GM19328 (cell line): ENCODE results near the gene TNFRSF13B.
A peak's percentile ranks its signal among the peaks of the same experiment; 100 is the strongest.
"Not testable (repeated sequence)": the region's sequence is repeated elsewhere in the genome, so short reads cannot be mapped to it uniquely, and the experiment has no call there.

Experiments used
- ATAC-seq: cut with Tn5 transposase; IDR thresholded peaks from one replicate; pipeline ENCODE4 v1.9.1; 2021; ENCODE audit warnings: mild to moderate bottlenecking, moderate library complexity; ENCODE audit not compliant: unreplicated experiment

TNFRSF13B gene

DNA sequence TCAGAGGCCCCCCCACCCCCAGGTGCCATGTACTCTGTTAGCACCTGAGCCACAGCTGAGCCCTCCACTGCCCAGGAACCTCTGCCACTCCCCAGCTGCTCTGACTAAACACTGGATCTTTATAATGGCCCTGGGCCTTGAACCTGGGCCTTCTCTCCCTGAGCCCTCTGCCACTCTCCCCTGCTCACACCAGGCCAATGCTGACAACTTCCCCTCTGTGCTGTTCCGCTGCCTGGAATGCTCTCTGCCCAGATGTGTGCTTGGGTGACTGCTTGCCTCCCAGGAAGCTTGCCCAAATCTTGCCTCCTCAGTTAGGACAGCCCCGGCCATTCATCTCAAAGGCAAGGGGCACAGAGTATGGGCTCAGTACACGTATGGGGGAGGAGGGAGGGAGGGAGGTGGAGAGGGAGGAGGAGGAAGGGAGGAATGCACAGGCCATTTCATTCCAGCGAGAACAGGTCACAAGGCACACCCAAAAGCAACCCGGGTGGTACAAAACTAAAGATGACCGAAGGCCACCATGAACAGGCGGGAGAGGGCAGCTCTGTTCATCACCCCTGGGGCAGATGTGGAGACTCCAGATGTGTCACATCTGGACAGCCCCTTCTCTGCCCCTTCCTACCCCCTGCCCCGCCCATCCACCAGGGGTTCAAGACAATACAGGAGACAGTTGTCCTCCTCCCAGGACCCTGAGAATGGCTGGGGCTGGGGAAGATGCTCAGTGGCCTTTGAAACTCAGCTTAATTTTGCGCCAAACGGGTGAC lies 15.3 kb upstream of the TNFRSF13B start:
- no peak for ATAC-seq

DNA sequence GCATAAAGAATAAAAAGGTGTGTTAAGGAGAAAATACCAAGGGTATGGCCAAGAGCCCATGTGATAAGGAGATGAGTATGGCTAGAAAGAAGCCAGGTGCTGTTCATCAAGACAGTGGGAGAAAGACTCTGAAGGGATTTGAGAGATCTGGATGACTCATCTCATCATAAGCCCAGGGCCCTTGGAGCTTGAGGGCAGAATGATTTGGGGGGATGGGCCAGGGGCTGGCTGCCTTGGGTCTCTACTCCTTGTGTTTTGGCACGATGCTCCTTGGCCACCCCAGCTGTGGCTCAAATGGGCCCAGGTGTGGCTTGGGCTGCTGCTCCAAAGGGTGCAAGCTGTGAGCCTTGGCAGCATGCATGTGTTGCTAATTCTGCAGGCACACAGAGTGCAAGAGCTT lies 14.5 kb upstream of the TNFRSF13B start:
- ATAC-seq = no peak

DNA sequence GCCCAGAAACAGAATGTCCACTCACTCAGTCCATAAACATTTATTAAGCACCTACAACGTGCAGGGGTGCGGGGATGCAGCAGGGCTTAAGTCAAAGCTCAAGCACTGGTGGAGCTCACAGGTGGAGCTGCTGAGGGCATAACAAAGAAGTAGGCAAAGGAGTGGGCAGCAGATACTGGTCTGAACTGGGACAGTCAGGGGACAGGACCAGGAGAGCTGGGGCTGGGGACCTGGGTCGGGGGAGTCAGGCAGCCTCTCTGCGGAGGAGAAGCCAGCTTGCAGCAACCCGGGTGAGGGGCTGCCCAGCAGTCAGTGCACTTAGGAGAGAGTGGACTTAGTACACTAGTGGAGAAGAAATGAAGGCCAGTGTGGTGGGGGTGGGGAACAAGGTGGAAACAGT lies 10.0 kb upstream of the TNFRSF13B start:
- no peak for ATAC-seq

DNA sequence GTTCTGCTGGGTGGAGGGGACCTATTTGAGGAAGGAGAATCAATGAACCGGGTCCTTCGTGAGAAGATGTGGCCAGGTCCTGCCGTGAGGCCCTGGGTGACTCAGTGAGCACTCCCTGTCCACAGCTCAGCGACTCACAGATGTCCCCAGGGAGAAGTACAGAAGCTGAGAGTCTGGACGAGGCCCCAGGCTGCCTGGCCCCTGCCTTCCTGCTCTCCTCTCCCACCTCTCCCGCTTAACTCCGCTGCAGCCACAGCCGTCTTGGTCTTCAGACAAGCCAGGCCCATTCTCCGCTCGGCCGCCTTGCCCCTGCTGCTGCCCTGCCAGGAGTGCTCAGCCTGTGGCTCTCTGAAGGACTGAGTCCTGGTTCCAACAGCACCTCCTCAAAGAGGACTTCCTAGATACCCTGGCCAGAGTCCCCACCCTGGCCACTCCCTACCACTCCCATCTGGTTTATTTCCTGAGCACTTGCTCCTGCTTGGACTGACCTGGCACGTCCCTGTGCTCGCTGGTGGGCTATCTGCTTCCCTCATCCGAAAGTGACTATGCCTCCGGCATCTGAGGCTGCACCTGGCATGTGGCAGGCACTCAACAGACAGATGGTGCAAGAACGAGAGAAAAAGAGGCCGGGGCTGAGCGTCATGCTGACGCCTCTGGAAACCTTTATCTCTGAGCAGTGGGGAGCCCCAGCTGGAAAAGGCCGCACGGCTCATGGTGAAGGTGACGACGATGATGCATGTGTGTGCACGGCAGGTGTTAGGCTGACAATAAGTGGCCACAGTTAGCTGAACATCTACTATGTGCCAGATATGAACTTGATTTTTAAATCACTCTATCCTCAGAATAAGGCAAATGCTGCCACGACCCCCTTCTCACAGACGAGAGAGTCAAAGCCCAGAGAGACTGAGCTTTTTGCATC lies 9.2 kb upstream of the TNFRSF13B start:
- ATAC-seq = no peak

DNA sequence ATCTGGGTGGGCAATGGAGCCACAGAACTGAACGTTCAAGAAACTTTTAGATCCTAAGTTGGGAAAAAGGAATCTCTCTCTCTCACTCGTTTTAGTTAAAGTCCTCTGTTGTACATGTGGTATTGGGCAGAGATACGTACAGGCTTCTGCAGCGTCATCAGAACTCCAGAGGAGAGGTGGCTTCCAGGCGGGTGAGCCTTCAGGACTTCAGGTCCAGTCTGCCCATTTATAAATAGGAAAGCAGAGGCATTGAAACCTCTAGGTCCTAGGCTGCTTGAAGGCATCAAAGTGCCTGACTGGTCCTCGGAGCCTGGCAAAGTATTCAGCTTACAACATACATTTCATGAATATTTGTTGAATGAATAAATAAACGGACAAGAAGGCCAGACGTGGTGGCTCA lies 8.1 kb upstream of the TNFRSF13B start:
- no peak for ATAC-seq

DNA sequence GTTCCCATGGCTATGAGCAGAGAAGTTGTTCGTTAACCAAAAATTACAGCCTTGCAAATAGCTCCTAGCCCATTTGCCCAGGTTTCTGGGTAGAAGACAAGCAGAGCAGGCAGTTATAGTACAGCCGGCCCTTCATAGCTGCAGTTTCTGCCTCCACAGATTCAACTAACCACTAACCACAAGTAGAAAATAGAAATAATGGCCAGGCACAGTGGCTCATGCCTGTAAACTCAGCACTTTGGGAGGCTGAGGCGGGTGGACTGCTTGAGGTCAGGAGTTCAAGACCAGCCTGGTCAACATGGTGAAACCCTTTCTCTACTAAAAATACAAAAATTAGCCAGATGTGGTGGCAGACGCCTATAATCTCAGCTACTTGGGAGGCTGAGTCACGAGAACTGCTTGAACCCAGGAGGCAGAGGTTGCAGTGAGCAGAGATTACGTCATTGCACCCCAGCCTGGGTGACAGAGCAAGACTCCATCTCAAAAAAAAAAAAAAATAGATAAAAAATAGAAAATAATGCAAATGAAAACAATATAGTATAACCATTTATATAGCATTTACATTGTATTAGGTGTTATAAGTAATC lies 7.4 kb upstream of the TNFRSF13B start:
- ATAC-seq = peak; percentile 32

DNA sequence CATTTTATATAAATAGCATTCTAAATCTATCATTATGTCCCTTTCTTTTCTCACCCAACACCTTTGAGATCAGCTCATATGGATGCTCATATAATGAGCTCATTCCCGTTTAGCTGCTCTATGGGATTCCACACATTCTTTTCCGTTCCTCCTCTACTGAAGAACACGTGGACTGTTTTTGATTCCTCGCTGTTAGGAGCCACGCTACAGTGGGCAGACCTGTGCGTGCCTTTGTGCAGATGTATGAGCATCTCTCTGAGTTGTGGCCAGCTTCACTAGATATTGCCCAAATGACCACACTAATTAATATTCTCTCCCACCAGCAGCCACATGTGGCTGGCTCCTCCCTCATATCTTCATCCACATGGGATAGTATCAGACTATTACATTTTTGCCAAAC lies 6.0 kb upstream of the TNFRSF13B start:
- ATAC-seq = no peak

DNA sequence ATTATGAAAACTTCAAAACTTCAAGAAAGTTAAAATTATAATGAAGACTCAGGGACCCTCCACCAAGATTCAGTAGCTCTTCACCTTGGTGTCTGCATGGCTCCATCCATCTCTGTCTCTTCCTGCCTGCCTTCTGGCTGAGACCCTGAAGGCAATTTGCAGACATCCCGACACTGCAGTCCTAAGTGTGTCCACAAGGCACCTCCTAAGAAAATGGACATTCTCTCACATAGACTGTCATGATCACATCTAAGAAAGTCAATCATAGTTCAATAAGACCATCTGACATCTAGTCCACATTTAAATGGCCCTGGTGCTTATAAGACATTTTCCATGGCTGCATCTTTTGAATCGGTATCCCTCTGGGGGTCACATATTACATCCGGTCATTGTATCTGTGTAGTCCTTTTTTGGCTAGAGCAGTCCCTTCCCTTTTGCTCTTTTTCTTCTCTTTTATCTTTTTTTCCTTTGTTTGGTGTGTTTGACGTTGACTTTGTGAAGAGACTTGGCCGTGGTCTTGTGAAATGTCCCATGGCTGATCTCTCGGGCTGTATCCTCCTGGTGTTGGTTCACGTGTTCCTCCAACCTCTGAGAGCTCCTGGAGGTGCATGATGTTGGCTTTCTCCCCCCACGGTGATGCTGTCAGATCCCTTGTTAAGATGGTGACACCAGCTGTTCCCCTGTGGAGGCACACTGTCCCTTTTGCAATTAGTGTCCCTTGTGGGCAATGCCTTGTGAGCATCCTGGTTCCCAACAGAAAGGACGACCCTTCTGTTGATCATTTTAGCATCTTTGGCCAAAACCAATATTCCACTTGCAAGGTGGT lies 5.0 kb upstream of the TNFRSF13B start:
- ATAC-seq = no peak

DNA sequence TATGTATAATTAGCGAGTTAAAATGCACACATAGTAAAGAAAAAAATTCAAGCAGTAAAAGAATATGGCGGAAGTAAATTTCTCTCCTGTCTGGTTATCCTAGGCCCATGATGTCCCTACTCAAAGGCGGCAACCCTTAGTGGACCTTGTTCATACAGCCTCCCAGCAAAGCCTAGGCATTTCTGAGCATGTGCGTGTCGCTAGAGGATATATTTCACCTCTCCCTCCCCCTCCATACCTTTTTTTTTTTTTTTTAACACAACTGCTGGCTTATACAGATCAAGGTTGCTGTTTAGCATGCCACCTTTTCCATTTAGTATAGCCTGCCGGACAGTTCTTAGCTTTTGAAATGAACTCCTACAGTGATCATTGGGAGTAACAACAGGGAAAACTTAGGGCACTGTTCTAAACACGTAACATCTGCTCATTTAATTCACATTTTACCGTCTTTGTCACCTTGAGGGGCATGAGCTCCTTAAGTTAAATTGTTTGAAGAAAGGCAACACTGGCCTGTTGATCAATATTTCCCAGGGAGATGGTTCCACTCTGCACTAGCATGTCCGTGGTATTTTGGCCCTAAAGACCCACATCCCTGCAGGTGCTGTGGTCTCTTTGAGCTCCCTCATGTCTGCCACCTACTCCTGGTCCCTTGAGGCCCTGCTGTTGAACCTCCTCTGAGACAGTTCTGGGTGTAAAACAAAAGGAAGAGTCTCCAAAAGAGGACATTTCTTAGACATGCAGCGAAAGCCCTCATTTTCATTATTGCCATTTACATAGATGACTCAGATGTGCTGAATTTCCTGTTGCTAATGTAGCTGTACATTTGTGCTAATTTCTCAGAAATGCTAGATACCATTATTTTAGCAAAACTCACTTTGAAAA lies 4.1 kb upstream of the TNFRSF13B start:
- ATAC-seq = no peak

DNA sequence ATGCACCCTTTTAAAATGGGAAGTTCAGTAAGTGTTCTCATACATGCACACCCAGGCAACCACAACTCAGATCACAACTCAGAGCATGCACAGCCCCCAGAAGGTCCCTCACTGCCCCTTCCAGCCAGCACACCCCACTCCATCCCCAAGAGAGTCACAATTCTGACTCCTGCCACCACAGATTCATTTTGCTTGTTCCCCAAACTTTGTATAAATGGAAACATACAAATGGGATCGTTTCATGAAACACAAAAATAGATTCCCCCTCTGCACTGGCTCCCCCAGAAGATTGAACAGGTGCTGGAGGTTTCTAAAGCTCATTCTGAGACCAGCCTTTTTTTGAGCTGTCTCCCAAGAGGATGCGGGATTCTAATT lies 3.3 kb upstream of the TNFRSF13B start:
- no peak for ATAC-seq

DNA sequence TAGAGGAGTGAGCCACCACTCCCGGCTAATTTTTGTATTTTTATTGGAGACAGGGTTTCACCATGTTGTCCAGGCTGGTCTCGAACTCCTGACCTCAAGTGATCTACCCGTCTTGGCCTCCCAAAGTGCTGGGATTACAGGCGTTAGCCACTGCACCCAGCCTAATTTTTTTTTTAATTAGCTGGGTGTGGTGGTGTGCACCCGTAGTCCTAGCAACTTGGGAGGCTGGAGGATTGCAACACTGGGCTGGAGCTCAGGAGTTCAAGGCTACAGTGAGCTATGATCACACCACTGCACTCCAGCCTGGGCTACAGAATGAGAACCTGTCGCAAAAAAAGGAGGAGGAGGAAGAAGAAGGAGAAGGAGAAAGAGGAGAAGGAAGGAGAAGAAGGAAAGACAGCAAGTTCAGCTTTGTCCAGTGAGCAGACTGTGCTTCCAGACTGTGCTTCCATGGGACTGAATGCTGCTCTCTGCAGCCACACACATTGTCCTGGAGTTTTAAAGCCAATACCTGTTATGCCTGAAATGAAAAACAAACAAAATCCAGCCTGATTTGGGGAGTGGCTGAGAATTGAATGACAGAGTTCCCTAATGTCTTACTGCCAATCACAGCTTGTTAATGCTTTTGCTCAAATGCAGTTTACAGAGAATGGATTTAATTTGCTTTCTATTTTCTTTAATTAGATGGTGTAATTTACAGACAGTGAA lies 2.8 kb upstream of the TNFRSF13B start:
- no peak for ATAC-seq

DNA sequence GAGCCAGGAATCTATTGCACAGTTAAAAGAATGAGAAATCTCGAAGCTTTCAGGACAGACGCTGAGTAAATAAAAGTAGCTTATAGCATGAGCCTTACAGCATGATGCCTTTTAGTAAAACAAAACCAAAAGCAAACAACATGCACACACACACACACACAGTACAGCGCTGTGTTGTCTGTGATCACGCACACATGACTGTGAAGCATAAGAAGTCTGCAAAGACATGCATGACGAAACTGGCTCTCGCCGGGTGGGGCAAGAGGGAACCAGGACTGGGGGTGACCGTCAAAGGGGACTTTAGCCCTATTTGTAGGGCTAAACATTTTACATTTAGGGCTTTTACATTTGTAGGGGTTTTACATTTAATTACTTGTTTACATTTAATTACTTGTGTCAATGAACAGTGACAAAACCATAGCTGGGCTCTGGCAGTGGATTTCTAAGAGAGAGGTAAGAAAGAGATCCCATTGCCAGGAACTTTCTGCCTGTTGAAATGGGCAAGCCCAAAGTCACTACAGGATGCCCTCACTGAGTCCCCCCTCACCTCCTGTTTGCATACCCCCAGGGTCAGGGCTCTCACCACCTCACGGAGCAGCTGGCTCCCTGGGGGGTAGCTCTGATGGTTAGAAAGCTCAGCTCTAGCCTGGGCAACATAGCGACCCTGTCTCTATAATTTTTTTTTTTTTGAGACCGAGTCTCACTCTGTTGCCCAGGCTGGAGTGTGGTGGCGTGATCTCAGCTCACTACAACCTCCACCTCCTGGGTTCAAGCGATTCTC lies 2.0 kb upstream of the TNFRSF13B start:
- ATAC-seq = no peak

DNA sequence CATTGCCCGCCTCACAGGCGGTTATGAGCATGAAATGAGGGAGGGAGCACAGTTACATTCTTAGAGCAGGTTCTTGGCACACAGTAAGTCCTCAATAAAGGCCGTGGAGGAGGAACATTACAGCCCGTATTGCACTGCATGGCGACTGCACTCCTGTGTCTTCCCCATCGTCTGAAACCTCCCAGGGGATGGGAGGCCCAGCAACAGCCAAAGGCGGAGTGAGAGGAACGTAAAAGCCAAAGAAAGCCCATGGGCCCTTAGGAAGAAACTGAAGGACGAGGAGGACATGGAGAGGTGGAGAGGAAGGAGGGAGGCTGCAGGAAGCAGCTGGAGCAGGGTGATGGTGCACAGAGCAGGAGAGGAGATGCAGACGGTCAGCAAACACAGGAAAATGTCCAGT lies 1.1 kb upstream of the TNFRSF13B start:
- not testable (repeated sequence) for ATAC-seq

DNA sequence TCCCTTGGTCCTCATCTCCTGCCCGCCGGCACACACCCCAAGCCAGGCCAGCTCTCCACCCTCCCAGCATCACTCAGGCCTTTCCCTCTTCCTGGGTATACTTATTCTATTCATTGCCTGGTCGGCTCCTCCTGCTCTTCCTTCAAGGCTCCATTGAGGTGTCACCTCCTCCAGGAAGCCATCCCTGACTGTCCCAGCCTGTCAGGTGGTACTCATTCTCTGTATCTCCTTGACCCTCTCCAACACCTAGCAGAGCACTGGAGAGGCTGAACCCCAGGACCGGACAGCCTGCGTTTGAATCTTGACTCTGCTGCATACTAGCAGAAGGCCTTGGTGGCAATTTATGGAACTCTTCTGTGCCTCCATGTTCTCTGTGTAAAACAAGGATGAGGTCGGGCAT lies 428 bp upstream of the TNFRSF13B start:
- no peak for ATAC-seq

DNA sequence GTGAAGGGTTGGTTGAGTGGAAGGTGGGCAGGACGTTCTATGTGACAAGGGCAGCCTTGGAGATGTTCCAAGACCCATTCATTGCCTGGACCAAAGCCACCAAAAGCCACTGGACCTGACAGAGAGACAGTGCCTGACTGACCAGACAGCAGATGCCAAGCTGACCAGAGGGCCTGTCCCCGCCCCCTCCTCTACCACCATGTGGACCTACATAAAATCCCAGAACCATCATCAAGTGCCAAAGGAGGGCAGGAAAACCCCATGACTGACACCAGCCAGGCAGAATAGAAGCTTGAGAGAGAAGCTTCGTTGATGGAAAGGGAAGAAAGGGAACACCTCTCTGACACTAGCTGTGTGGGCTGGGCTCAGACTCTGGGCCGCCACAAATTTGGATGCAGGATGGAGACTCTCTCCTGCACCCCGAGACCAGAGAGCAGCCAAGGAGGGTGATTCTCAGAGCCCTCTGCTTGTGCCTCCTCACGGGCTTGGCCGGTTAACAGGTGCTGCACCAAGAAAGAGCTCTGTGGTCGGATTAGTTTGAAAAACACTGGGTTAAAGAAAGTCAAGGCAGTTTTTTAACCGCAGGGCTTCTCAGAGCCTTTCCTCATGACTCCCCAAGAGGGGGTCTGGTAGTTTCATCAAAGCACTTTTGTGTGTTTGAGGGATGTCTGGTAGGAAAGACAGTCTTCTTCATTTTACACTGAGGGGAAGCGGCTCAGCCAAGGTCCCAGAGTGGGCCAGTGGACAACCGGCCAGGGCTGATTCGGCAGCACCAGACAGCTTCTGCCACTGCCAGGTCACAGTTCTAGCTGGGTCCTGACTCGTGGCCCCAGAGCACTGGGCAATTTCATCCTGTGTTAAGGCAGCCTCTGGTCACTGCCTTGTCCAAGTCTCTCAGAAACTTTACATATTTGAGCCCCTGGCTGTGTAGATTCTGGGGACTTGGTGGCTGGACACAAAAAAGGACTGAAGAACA lies 1.7 kb downstream of the TNFRSF13B start:
- ATAC-seq = no peak

DNA sequence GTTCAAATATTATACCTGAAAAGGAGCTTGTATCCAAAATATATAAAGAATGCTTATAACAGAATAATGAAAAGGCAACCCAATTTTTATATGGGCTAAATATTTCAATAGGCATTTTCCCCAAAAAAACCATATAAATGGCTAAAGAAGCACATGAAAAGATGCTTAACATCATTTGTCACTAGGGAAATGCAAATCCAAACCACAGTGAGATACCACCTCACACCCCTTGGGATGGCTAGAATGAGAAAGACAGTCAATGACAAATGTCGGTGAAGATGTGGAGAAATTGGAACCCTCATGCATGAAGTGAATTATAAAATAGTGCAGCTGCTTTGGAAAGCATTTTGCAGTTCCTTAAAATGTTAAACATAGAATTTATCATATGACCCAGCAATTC lies 3.1 kb downstream of the TNFRSF13B start:
- ATAC-seq = no peak

DNA sequence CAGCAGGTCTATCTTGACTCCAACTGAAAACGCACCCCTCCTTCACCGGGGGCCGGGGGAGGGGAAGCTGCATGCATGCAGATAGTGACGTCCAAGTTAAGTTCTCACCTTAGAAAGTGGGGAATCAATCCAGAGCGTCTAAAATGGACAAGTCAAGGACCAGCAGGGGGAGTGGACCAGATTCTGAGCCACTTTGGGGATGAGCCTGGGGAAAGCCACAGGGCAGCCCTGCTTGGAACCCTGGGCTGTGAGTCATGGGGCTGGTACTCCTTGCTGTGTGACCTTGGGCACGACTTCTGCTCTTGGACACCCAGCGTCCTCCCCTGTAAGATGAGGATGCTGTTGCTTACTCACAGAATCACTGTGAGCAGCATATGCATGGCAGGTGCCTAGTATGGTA lies 9.1 kb downstream of the TNFRSF13B start:
- ATAC-seq = no peak
